OCI-LY3 (cell line): ENCODE measurements around the gene IER3.

Experiments used
- CTCF ChIP-seq: fragments of 200-600, 300-600 bp; sonication (generic); IDR thresholded peaks from 2 replicates; pipeline ENCODE4 v1.5.1; 2014; ENCODE audit warnings: antibody characterized with exemption, low read length, low read depth
- EZH2phosphoT487 ChIP-seq: fragments of 200-600 bp; shearing (Covaris generic); IDR thresholded peaks from 2 replicates; pipeline ENCODE4 v1.6.1; 2018; ENCODE audit warnings: antibody characterized with exemption, mixed run types, low read depth

GRCh38 chr6:30747902-30748769 lies 3.8 kb upstream of the IER3 start:
- TF ChIP-seq CTCF = no peak
- no peak for TF ChIP-seq EZH2phosphoT487
